Measurements from ENCODE around the gene SMAD7. TPM values are rescaled to one million over a fixed set of nuclear protein-coding genes. Genes with fewer than 3 reads are reported as not detected.

The SMAD7 gene
- polyA plus RNA-seq, 5 donors, result 44.9 to 68.8 (median 66.3) TPM

DNA sequence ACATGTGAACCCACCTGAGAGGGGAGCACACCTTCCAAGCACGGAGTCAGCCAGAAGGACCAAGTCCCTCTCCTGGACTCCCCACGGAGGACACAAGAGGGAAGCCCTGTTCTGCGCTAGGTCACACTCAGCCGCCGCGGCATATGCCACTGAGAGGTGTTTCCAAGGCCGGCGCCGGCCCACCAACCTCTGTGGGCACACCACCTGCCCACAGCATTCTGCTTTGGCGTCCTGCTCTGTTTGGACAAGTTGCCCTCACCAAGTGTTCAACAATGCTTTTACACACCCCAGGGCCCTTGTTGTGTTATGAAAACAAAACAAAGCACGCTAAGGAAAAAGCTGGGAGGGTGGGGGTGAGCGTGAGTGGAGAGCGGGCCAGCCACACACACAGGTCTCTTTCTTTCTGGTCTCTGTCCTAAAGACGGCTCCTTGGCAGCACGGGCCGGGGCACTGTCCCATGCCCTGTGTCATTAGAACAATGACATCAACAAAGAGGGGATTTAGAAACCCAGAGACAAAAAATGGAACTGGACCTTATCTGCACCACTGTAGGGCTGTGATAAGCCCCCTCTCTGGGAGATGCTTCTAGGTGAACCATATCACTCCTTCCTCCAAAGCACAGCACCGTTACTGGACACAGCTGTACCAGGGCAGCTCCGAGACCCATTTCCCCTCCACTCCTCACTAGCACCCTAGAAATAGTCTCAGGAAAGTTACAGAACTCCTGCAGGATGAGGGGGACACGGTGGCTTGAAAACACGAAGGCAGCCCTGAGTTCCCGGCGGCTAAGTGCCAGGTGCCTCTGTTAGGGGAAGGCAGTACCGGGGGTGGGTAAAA is 17.0 kb downstream of the SMAD7 start:
- DNase-seq, result no peak

DNA sequence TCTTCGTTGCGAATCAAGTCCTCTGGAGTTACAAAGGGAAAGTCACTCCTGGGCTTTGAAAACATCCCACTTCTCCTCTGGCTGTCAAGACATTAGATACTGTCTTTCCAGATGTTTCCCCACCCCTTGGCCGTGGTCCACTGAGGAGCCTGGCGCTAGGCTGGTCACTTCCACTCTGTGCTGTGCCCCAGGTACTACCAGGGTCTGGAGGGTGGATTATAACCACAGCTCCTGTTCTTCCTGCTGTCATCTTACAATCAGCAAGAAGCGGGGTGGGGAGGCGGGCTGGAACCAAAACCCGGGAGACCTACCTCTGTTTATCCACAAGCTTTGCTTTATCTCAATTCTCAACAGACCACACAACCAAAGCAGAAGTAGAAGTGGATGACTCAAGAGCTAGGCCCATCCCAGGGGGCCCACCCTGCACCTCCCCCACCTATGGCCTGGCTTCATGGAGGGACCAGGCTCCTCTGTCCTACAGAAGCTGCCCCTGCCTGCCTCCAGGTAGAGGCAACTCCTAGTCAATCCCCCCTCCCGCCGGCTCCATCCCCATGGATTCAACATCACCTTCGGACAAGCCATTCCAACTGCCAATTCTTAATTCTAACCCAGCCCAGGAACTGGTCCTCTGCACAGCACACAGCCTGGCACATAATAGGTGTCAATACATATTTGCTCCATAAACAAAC is 17.8 kb downstream of the SMAD7 start:
- no peak for DNase-seq

DNA sequence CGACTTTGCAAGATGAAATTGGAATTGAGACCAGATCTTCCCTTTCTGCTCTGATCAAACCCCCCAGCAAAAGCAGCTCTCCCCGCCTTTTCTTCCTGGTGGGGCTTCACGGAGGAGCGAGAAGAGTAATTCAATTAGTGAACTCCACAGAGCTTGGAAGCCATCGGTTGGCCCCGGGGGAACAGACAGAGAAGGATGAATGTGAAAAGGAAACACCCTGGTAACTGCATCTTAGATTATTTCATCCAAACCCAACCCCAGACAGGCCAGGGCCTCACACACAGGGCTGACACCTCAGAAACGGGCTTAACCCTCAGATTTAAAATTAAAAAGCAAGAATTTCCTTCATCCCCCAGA is 18.3 kb downstream of the SMAD7 start:
- DNase-seq, result no peak

DNA sequence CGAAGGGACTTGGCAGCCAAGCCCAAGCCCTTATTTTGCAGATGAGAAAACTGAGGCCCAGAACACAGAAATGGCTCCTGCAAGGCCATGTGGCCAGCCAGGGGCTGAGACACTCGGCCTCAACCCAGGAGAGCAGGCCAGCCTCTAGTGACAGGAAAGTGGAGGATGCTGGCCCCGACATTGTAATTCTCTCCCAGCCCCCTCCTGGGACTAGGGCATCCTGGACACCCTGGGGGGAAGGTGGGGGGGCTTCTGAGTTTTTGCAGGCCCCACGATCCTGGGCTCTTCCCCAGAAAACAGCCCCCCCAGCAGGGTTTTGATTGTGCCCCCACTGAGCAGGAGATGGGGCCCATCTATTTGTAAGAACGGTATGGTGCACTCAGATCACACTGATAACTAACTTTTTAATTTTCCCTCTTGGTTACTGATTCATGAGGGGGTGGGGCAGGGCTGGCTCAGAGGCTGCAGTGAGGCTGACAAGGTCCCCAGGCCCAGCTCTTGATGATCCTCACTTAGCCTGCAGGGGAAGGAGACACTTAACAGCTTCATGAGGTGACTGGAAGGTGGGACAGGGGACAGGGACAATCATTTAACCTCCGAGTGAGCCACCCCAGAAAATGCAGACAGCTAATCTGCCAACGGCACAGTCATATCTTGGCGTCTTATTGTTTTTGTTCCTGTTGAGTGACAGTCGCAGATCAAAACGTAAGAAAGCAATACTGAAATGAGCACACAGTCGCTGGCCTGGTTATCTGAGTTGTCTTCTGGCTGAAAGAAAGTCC is 18.9 kb downstream of the SMAD7 start:
- peak in 1 of 2 donors; percentile 1 for DNase-seq

DNA sequence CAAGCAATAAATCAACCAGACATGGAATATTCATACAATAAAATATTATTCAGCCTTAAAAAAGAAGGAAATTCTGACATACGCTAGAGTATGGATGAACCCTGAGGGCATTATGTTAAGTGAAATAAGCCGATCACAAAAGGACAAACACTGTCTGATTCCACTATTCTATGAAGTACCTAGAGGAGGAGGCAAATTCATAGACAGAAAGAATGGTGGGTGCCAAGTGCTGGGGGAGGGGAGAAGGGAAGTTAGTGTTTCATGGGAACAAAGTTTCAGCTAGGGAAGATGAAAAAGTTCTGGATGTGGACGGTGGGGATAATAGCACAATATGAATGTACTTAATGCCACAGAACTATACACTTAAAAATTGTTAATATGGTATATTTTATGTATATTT is 19.8 kb downstream of the SMAD7 start:
- peak in 1 of 2 donors; percentile 6 for DNase-seq

DNA sequence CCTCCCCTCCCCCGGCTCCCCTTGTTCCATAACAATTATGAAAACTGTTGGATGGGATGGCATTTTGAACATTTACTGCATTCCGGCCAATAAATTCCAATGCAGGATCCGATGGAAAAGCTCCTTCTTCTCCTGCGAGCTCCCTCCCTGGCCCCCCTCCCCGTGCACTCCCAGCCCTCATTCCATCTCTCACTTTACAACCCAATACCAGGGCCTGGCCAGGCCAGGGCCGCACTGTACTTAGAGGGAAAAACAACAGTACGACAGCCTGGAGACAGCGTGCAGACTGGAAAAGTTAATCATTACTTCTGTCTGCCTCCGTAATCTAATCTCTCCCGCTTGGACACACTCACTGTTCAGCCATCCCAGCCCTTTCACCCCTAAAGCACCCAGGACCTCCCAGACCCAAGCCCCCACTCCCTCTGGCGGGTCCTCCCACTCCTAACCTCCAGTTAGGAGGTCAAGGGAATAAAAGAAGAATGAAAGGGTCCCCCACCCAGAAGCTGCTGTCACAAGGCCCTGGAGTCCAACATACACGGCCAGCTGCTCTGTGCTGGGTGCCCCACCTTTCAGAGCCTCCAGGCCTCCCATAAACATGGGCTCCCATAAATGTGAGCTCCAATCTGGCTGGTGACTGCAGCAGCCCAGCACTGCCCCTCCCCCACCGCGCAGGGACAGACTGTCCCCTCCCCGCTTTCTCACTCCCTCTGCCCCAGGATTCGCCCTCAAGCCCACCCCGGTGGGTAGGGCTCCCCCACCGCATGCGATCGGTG is 20.6 kb downstream of the SMAD7 start:
- DNase-seq, result no peak

DNA sequence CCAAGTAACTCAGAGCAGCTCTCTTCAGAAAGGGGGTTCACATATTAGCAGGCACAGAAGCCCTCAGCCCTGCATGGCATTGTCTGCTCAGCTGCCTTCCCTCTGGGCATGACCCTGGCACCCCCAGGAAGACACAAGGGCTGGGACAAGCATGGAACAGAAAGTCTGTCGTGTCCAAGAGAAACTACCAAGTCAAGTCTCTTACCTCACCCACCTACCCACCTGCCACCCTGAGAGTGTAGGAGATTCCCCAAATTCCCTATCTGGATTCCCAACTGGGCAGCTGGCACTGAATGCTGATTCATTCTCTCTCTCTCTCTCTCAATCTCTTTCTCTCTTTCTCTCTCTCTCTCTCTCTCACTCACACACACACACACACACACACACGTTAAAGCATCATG is 21.6 kb downstream of the SMAD7 start:
- DNase-seq, result no peak

DNA sequence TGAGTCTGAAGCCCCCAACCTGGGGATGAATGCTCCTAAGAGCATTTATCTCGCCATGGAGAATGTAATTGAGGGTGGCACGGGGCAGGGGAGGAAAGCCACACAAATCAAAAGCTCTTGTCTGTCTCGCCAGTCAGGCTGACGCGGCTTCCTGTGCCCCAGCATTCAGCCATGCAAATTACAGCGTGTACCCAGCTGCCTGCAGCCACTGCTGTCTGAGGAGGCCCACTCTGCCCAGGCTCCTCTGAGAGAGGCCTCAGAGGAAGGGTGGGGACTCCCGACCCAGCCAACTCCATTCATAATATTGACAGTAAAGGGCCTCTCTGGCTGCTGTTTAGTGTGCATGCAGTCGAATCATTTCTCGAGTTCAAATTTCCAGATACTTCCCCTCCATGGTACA is 22.0 kb downstream of the SMAD7 start:
- DNase-seq, result no peak

DNA sequence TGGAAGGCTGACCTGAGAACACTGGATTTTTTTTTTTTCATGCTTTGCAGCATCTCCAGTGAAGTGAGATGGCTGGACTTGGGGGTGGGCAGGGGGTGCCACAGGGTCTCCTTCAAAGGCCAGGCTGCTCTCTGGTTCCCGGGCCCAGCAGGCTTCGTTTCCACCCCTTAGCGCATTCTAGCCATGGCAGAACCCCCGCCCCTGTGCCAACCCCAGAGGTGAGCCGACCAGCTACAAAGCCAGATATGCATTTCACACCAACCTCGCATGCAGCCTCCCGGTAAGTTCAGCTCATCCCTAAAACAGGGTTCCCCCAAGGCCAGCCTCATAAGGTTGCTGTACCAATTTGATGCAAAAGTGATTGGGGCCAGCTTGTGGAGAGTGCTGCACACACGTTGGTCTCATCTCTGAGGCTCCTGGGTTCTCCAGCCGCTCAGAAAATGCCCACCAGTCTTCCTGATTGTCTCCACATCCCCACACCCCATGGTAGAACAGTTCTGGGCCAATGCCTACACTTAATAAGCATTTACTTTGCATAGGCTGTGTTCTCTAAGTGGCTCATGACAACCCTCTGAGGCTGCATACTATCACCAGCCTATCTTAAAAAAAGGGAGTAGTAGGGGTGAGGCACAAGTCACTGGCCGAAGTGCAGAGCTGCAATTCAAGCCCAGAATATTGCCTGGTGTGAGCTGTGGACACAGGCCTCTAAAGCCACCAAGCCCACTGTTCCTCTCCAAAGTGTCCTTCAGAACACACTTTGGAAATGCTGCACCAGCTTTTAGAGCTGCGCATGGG is 23.3 kb downstream of the SMAD7 start:
- DNase-seq, result no peak

DNA sequence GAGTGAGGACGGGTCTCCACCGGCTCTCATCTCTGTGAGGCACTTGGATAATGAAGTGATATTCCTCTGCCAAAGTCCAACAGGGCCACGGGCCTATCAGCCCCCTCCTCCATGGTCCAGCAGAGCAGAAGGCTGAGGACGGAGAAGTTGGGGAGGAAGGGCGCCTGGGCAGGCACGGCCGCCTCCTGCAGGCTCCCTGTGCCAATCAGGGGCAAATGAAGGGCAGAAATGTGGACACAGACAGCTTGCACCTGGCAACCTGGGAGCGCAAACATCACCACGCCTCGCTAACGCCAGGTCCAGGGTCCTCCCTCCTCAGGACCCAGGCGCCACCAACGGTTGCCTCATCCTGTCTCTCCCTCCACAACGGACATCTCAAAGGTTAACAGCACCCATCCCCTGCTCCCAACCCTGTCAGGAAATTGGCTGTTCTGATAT is 24.3 kb downstream of the SMAD7 start:
- DNase-seq, result no peak

DNA sequence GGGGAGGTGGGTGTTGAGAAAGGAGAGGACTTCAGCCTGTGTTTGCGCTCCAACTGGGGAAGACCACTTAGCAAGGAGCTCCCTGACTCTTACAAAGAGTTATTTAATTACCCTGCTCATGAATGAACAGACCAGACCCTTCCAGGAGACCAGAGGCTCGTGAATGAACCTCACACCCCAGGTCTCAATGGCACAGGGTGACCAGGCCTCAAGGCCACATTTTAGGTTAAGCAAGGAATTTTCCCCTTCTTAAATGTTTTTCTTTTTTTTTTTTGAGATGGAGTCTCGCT is 25.3 kb downstream of the SMAD7 start:
- DNase-seq, result no peak

DNA sequence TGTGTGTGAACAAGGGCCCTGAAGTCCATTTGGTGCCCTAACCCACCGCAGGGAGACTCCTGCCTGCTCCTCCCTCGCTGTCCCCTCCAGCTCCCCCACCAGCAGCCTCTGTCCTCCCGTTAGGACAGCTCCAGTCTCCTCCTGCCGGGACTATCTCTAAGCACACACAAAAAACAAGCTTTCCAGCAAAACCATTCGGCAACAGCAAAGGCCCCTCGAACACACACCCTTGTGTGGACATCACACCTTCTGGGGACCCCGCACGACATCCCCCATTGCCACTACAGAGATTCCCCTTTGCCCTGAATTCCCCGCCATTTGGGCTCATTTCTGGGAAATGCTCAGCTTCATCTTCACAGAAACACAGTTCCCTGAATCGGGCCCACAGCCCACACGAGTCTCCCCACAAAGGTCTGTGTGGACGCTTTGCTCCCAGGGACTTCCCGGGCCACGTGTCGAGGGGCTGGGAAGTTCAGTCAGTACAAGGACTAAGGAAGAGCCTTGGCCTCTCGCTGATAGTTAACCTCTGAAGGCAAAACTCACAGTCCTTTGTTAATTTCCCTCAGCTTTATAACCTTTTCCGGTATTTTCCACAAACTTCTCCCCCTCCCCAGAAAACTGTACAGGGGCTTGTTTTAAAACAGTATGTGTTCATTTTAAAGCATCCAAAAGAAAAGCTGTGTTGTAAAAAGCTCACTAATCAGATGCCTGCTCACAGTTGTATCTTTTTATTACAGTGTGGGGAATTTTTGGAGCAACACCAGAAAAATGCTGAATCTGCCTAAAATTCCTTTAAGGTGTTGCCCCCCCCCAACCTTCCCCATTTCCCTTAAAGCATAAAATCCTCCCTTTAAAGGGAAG is 25.9 kb downstream of the SMAD7 start:
- DNase-seq, result no peak

DNA sequence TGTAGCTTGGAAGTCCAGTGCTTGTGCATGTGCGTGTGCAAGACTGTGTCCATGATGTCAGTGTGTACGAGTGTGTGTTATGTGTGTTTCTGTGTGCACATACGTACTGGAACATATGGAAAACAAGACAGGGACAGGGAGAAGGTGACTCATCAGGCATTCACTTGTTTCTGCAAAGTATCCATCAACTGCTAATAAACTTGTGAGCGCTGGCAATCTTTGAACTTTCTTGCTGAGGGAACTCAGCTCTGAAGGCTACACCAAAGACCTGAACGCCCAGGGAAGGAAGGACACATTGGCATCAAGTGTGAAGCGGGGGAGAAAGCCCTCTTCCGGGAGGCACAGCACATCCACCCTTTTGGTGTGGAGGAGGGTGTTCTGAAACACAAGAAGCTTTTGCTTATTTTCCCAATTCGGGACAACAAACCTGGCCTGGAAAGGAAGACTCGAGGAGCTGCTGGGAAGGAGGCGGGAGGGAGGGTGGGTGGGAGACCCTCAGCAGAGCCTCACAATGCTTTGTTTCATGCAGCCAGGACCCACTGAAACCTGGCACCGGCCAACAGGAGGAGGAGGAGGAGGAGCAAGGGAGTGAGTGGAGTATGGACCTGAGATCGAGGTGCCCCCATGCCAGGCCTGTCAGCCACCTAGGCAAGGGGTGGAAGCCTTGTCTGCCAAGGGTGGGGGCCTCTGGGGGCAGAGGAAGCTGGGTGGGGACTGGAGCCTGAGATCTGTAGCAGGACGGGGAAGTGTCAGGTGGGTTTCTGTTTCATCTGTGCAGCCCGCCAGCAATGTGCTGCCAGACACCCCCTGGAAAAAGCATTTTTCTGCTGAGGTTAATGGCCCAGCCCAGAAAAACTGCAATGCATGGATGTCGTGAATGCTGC is 26.8 kb downstream of the SMAD7 start:
- no peak for DNase-seq

DNA sequence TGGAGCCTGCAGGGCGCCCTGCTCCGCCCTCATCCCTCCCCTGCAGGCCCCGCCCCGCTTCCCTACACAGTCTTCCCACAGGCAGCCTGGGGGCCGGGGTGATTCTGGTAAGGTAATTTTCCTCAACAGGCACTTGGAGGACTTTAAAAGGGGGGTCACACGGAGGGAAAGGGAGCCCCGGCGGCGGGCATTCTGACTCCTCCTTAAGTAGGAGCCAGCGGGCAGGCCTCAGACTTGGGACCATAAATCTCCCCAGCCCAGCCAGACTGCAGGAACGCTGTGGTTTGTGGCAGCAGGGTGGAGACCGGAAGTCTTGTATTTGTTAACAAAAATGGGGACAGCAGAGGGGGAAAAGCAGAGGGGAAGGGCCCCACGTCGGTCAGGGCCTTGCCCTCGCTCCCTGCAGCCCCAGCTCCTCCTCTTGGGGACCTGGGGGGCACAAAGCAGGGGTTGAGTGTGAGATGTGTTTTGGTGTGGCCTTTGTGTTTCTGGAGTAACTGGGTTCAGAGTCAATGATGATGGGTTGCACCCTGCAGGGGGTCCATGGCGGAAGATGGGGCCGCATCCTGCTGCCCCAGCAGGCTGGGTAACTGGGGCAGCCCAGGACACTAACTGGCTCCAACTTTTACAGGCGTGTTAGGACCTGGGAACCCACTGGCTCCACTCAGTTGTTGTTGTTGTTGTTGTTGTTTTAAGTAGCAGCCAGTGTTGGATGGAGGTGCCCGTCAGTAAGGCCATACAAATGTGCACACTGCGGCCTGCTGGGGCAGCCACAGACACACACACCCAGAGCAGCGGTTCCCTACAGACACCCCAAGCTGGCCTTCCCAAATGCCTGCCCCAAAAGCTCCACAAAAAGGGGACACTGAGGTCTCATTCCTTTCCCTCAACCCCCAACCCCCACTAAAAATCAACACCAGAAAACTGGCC is 27.7 kb downstream of the SMAD7 start:
- no peak for DNase-seq

DNA sequence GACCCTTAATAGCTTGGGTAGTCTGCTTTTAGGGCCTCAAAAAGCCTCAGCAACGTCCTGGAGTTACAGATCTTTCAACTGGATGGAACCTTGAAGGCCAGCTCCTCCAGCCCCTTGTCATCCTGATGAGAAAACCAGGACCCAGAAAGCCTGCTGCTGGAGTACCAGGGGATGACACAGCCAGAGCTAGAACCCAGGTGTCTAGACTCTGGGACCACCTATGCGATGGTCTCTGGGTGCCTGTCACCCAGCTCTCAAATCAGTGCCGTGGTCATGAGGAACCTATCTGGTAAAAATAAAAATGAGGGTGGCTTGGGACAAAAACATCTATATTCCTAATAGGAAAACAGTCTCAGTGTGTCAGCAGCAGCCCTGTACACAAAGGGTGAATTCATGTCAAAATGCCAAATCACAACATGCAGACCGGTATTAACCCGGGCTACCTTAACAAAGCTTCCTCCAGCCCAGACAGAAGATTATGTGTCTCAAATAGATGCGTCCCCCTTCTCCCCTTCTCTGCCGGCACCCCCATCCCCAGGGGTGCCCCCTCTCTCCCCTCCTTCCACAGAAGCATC is 28.5 kb downstream of the SMAD7 start:
- DNase-seq, result no peak

DNA sequence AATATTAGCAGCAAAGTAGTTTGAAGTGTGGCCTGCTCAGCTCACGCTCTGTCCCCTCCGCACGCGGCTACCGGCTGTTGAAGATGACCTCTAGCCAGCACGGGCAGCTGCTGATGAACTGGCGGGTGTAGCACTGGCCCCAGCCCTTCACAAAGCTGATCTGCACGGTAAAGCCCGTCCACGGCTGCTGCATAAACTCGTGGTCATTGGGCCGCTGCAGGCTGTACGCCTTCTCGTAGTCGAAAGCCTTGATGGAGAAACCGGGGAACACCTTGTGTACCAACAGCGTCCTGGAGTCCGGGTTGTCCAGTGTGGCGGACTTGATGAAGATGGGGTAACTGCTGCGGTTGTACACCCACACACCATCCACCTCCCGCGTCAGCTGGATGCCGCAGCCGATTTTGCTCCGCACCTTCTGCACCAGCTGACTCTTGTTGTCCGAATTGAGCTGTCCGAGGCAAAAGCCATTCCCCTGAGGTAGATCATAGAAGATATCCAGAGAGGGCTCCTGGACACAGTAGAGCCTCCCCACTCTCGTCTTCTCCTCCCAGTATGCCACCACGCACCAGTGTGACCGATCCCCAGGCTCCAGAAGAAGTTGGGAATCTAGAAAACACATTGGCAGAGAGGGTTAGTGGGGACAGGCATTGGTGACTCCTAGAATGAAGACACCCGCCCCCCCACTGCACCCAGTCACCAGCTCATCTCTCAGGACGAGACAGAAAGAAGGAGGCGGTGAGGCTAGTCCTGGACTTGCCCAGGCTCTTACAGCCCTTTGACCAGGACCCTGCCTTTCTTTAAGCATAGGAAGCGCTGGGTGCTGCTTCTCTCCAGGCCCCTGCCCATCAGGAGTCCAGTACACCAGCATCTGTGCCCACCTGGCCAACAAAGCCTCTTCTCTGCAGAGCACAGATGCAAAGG is 29.2 kb downstream of the SMAD7 start:
- no peak for DNase-seq

Measured in right lung (tissue), 5 donors.